Large intestine (tissue), 3 donors: Measurements from ENCODE around the gene COA8. TPM values are rescaled to one million over a fixed set of nuclear protein-coding genes. Genes with fewer than 3 reads are reported as not detected.

Experiments
- DNase-seq, 2 donors: peaks; one replicate each; pipeline versions ENCODE4 v3.0.0 to v3.0.0-alpha.2; 2013
- H3K27ac ChIP-seq: one replicate; pipeline ENCODE4 v1.5.1; 2013; ENCODE audit warnings: low read length
- H3K27me3 ChIP-seq: 2 replicates; pipeline ENCODE4 v1.6.1; 2013; ENCODE audit warnings: low read length; ENCODE audit not compliant: control insufficient read depth, insufficient read depth
- H3K36me3 ChIP-seq: 2 replicates; pipeline ENCODE4 v1.6.1; 2013; ENCODE audit warnings: low read length; ENCODE audit not compliant: control insufficient read depth, insufficient read depth
- H3K4me1 ChIP-seq: one replicate; pipeline ENCODE4 v1.6.1; 2013; ENCODE audit warnings: low read length; ENCODE audit not compliant: control insufficient read depth, insufficient read depth
- H3K4me3 ChIP-seq: one replicate; pipeline ENCODE4 v1.5.1; 2013; ENCODE audit warnings: low read length
- H3K9me3 ChIP-seq: one replicate; pipeline ENCODE4 v1.6.1; 2013; ENCODE audit warnings: mild to moderate bottlenecking, low read depth, low read length, moderate library complexity; ENCODE audit not compliant: control insufficient read depth
- WGBS: methylation state at CpG from one replicate; pipeline ENCODE4 v1.1.5; 2013; ENCODE audit warnings: low lambda C conversion rate; ENCODE audit not compliant: insufficient coverage; 5-methylcytosine and 5-hydroxymethylcytosine counted together
- polyA plus RNA-seq: library from polyadenylated mRNA; unstranded; fragments of 120-200 nt; gene quantifications from one replicate; pipeline ENCODE4 v1.2.1, GENCODE V29; 2013

Gene COA8
- polyA plus RNA-seq, 1 donor: 45.6 TPM

GRCh38 chr14:103611215-103611614, 48.5 kb downstream of the COA8 start:
- H3K27me3 ChIP-seq: peaks cover 17% of the 10 kb centered on the region
- H3K9me3 ChIP-seq: peaks cover 13% of the 10 kb centered on the region
- DNase-seq: no peak
- no peak overlapping the region for H3K4me3 ChIP-seq
- no peaks in the 10 kb centered on the region for H3K36me3 ChIP-seq
- 100% methylated on average over 1 of the region's 2 CpGs for WGBS
- peaks cover 11% of the 10 kb centered on the region for H3K4me1 ChIP-seq
- H3K27ac ChIP-seq: no peak overlapping the region

GRCh38 chr14:103613517-103613916, 50.8 kb downstream of the COA8 start:
- no CpG with 5 or more reads among the region's 4 CpGs for WGBS
- H3K36me3 ChIP-seq: no peaks in the 10 kb centered on the region
- DNase-seq: no peak

GRCh38 chr14:103616635-103617300, 54.0 kb downstream of the COA8 start:
- H3K27me3 ChIP-seq: no peaks in the 10 kb centered on the region
- no peak overlapping the region for H3K4me3 ChIP-seq
- H3K4me1 ChIP-seq: no peaks in the 10 kb centered on the region
- no peak for DNase-seq
- 90% methylated on average over 4 of the region's 17 CpGs for WGBS
- no peak overlapping the region for H3K27ac ChIP-seq
- no peaks in the 10 kb centered on the region for H3K36me3 ChIP-seq
- peaks cover 2% of the 10 kb centered on the region for H3K9me3 ChIP-seq

More at GRCh38 chr14:103613517-103613916, 50.8 kb downstream of the COA8 start:
- H3K4me3 ChIP-seq: no peak overlapping the region
- H3K9me3 ChIP-seq: peaks cover 13% of the 10 kb centered on the region
- H3K4me1 ChIP-seq: no peaks in the 10 kb centered on the region
- peaks cover 2% of the 10 kb centered on the region for H3K27me3 ChIP-seq
- no peak overlapping the region for H3K27ac ChIP-seq

- Histone ChIP-seq H3K4me1 (no peaks in the 10 kb centered on the region), H3K36me3 (no peaks in the 10 kb centered on the region), H3K27me3 (no peaks in the 10 kb centered on the region), H3K9me3 (no peaks in the 10 kb centered on the region), H3K27ac (no peak overlapping the region), H3K4me3 (no peak overlapping the region)
- no CpG with 5 or more reads among the region's 5 CpGs for WGBS
- DNase-seq: no peak
These were observed 56.3 kb downstream of the COA8 start for GRCh38 chr14:103619057-103619456.

GRCh38 chr14:103621860-103622259, 59.1 kb downstream of the COA8 start:
- no CpG with 5 or more reads among the region's 5 CpGs for WGBS
- H3K4me3 ChIP-seq: no peak overlapping the region

GRCh38 chr14:103623308-103623707, 60.5 kb downstream of the COA8 start:
- WGBS: no CpG with 5 or more reads among the region's 4 CpGs
- H3K9me3 ChIP-seq: no peaks in the 10 kb centered on the region
- no peak for DNase-seq

More at GRCh38 chr14:103621860-103622259, 59.1 kb downstream of the COA8 start:
- no peaks in the 10 kb centered on the region for H3K9me3 ChIP-seq
- DNase-seq: no peak
- no peaks in the 10 kb centered on the region for H3K36me3 ChIP-seq
- no peak overlapping the region for H3K27ac ChIP-seq
- no peaks in the 10 kb centered on the region for H3K4me1 ChIP-seq
- H3K27me3 ChIP-seq: no peaks in the 10 kb centered on the region

GRCh38 chr14:103623883-103624482, 61.2 kb downstream of the COA8 start:
- H3K9me3 ChIP-seq: no peaks in the 10 kb centered on the region
- H3K36me3 ChIP-seq: no peaks in the 10 kb centered on the region
- no peak overlapping the region for H3K4me3 ChIP-seq
- no peak overlapping the region for H3K27ac ChIP-seq
- no CpG with 5 or more reads among the region's 16 CpGs for WGBS
- no peaks in the 10 kb centered on the region for H3K27me3 ChIP-seq
- no peak for DNase-seq
- H3K4me1 ChIP-seq: peaks cover 11% of the 10 kb centered on the region

More at GRCh38 chr14:103623308-103623707, 60.5 kb downstream of the COA8 start:
- Histone ChIP-seq H3K27ac (no peak overlapping the region), H3K36me3 (no peaks in the 10 kb centered on the region), H3K27me3 (no peaks in the 10 kb centered on the region), H3K4me3 (no peak overlapping the region), H3K4me1 (peaks cover 8% of the 10 kb centered on the region)

- no CpG with 5 or more reads among the region's 10 CpGs for WGBS
- no peak overlapping the region for H3K4me3 ChIP-seq
- DNase-seq: no peak
- H3K9me3 ChIP-seq: no peaks in the 10 kb centered on the region
- no peaks in the 10 kb centered on the region for H3K36me3 ChIP-seq
- H3K27me3 ChIP-seq: no peaks in the 10 kb centered on the region
- H3K27ac ChIP-seq: no peak overlapping the region
- peaks cover 11% of the 10 kb centered on the region for H3K4me1 ChIP-seq
These were observed 62.1 kb downstream of the COA8 start for GRCh38 chr14:103624860-103625259.

- no peaks in the 10 kb centered on the region for H3K27me3 ChIP-seq
- no CpG with 5 or more reads among the region's 11 CpGs for WGBS
- no peak overlapping the region for H3K4me3 ChIP-seq
- no peaks in the 10 kb centered on the region for H3K36me3 ChIP-seq
- H3K27ac ChIP-seq: no peak overlapping the region
- peaks cover 14% of the 10 kb centered on the region for H3K4me1 ChIP-seq
- DNase-seq: no peak
- no peaks in the 10 kb centered on the region for H3K9me3 ChIP-seq
These were observed 62.8 kb downstream of the COA8 start for GRCh38 chr14:103625356-103626095.

GRCh38 chr14:103626146-103626850, 63.5 kb downstream of the COA8 start:
- no peak overlapping the region for H3K4me3 ChIP-seq
- peaks cover 17% of the 10 kb centered on the region for H3K4me1 ChIP-seq
- no peaks in the 10 kb centered on the region for H3K9me3 ChIP-seq
- no peak for DNase-seq
- H3K36me3 ChIP-seq: no peaks in the 10 kb centered on the region
- no peaks in the 10 kb centered on the region for H3K27me3 ChIP-seq
- H3K27ac ChIP-seq: no peak overlapping the region
- WGBS: no CpG with 5 or more reads among the region's 5 CpGs
